Esophagus muscularis mucosa (tissue), 4 donors: ENCODE results near the gene EMC8. TPM values are rescaled to one million over a fixed set of nuclear protein-coding genes. Genes with fewer than 3 reads are reported as not detected.

ENCODE experiments used
- DNase-seq: peaks from one replicate; pipeline ENCODE4 v3.0.0-alpha.2; 2017; ENCODE audit errors: extremely low spot score
- H3K27ac ChIP-seq, 4 donors: fragments of 200-600 bp; sonication (generic); replicated peaks in 1 of 4; 1 replicate in 3 of 4; 2 replicates in 1 of 4; pipeline ENCODE4 v1.5.1; 2016 to 2019; ENCODE audit warnings: mild to moderate bottlenecking in 1 of 4
- H3K27me3 ChIP-seq, 4 donors: fragments of 200-600 bp; sonication (generic); one replicate each; pipeline versions ENCODE4 v1.5.1 to v1.6.0; 2016 to 2019
- H3K36me3 ChIP-seq, 4 donors: fragments of 200-600 bp; sonication (generic); one replicate each; pipeline ENCODE4 v1.5.1; 2016 to 2019
- H3K4me1 ChIP-seq, 4 donors: fragments of 200-600 bp; sonication (generic); one replicate each; pipeline ENCODE4 v1.5.1; 2016 to 2019
- H3K4me3 ChIP-seq, 4 donors: fragments of 200-600 bp; sonication (generic); 1 replicate in 2 of 4; 2 replicates in 2 of 4; pipeline ENCODE4 v1.5.1; 2016 to 2019; ENCODE audit warnings: mild to moderate bottlenecking in 4 of 4, moderate library complexity in 1 of 4
- H3K9me3 ChIP-seq, 4 donors: fragments of 200-600 bp; sonication (generic); 1 replicate in 3 of 4; 2 replicates in 1 of 4; pipeline ENCODE4 v1.5.1; 2016 to 2019
- CTCF ChIP-seq, 3 experiments: fragments of 200-600 bp in 2 of 3; fragments of 450-650 bp in 1 of 3; sonication (generic) in 2 of 3; IDR thresholded peaks; one replicate each; pipeline ENCODE4 v1.5.1; 2017 to 2019; ENCODE audit warnings: antibody characterized with exemption in 3 of 3, mild to moderate bottlenecking in 2 of 3, moderate library complexity in 1 of 3
- EP300 ChIP-seq: sonication (generic); formaldehyde crosslinking; IDR thresholded peaks from one replicate; pipeline ENCODE4 v1.6.1; 2017; ENCODE audit warnings: antibody characterized with exemption
- POLR2A ChIP-seq: fragments of 450-650 bp; IDR thresholded peaks from one replicate; pipeline ENCODE4 v1.6.1; 2017; ENCODE audit warnings: antibody characterized with exemption, moderate library complexity, mild to moderate bottlenecking, low read depth
- POLR2AphosphoS5 ChIP-seq, 2 donors: sonication (generic); formaldehyde crosslinking; IDR thresholded peaks; one replicate each; pipeline ENCODE4 v1.6.1; 2017; ENCODE audit warnings: antibody characterized with exemption in 2 of 2
- WGBS: methylation state at CpG from one replicate; pipeline ENCODE4 v1.1.5; 2018; 5-methylcytosine and 5-hydroxymethylcytosine counted together
- intact Hi-C: fragments of 100-400 bp; cut with DNase I; formaldehyde crosslinking; loops from one replicate; pipeline ENCODE4 v1.15.1; 2023
- total RNA-seq, 4 donors: library from RNA; depleted of rRNA; stranded (reverse); fragments of >200 nt; gene quantifications; one replicate each; pipeline versions ENCODE4 v1.1.0 to v1.2.1, GENCODE V29; 2016

Gene EMC8
- total RNA-seq, 4 donors from 2014 or later = 26.0 to 41.3 (median 27.6) TPM

DNA sequence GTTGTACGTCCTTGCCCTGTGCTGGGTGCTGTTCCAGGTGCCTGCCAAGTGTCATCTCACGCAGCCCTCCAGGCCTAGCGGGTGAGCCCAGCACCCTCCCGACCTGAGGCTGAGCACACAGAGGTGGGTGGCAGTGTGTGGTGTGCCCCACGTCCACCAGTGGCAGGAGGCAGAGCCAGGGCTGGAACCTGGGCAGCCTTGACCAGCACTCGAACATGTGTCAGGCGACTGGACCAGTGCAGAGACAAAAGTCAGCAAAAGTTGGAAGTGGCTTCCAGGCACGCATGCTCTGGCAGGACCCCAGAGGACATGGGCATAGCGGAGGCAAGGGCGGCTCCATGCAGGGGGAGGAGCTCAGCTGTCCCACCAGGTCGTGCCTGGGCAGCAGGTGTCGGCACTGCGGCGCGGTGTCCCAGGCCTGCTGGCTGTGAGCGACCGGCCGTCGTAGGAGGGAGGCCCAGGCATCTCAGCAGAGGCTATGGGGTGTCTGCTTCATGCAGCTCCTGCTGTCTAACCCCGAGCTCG lies 35.9 kb upstream of the EMC8 start:
- TF ChIP-seq CTCF (IDR thresholded peaks at IDR 0.05) (no peak), POLR2A (no peak), POLR2AphosphoS5 (IDR thresholded peaks at IDR 0.05) (no peak), EP300 (no peak)

DNA sequence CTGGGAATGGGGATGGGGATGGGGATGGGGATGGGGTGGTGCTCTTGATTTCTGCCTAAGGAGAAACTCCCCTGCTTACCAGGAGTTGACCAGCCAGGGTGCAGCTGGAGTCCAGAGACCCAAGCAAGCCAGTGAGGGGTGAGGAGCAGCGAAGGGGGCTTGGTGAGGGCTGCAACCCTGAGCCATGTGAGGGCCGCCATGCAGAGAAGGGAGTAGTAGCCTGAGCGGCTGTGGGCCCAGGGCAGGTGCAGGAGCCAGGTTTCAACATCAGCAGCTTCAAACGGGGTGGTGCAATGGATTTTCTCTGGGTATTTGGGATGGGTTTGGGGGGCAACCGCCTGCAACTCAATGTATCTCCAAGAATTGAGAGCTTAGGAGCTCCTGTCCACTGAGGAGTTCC lies 35.4 kb upstream of the EMC8 start:
- Histone ChIP-seq H3K36me3 (no peaks in the 10 kb centered on the region), H3K27me3 (peaks cover 0 to 63% (median 4%) of the 10 kb centered on the region in 4 donors), H3K9me3 (no peaks in the 10 kb centered on the region), H3K27ac (no peak overlapping the region), H3K4me3 (no peak overlapping the region), H3K4me1 (peaks cover 0 to 9% (median 0%) of the 10 kb centered on the region in 4 donors)
- TF ChIP-seq POLR2AphosphoS5 (IDR thresholded peaks at IDR 0.05) = no peak
- TF ChIP-seq POLR2A = no peak
- TF ChIP-seq CTCF (IDR thresholded peaks at IDR 0.05) = no peak
- TF ChIP-seq EP300 = no peak
- intact Hi-C loops = no loop called here
- no peak for DNase-seq
- WGBS = 88% methylated on average over 5 of the region's 5 CpGs

More for the DNA sequence above, 35.9 kb upstream of the EMC8 start:
- no peak for DNase-seq
- Histone ChIP-seq H3K27me3 (peaks cover 0 to 66% (median 4%) of the 10 kb centered on the region in 4 donors), H3K27ac (no peak overlapping the region), H3K36me3 (no peaks in the 10 kb centered on the region), H3K4me1 (peaks cover 0 to 9% (median 0%) of the 10 kb centered on the region in 4 donors), H3K9me3 (no peaks in the 10 kb centered on the region), H3K4me3 (no peak overlapping the region)
- intact Hi-C loops = no loop called here
- no CpG with 5 or more reads among the region's 21 CpGs for WGBS

DNA sequence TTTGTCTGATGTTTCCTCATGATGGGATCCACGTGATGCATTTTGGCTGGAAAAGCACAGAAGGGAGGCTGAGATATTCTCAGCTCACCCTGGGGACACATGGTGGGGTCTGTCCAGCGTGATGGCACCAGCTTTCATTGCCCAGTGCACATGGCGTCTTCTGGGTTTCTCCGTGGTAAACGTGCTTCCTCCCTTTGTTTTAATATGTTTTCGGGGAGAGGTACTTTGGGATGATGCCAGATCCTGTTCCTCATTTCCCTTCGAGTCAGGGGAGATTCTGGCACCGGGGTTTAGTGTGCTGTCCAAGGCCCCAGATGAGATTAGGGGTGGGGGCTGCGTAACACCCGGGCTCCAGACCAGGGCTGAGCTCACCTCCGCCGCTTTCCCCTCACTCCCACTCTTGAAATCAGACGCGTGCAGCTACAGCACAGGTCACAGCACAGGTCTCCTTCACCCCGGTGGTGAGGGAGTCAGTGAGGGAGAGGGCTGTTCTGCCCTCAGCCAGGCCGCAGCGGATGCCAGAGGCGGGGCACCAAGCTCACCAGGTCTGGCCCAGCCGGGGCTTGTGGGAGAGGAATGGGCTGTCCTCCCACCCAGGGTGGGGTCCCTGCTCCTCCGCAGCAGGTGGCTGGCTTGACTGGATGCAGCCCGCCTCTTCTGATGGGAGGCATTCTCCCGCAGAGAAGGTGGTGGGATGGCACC lies 34.0 kb upstream of the EMC8 start:
- DNase-seq = no peak
- no peaks in the 10 kb centered on the region for H3K9me3 ChIP-seq
- peaks cover 0 to 11% (median 0%) of the 10 kb centered on the region in 4 donors for H3K4me1 ChIP-seq
- peaks cover 0 to 49% (median 4%) of the 10 kb centered on the region in 4 donors for H3K27me3 ChIP-seq
- no peak overlapping the region for H3K4me3 ChIP-seq
- TF ChIP-seq POLR2A (no peak), POLR2AphosphoS5 (IDR thresholded peaks at IDR 0.05) (no peak)
- no peaks in the 10 kb centered on the region for H3K36me3 ChIP-seq
- WGBS = 45% methylated on average over 16 of the region's 22 CpGs
- intact Hi-C loops = no loop called here
- H3K27ac ChIP-seq = peak overlapping the region in 1 of 4 donors; percentile 12

- intact Hi-C loops = no loop called here
- WGBS = 86% methylated on average over 21 of the region's 21 CpGs
- H3K27me3 ChIP-seq = peaks cover 0 to 43% (median 4%) of the 10 kb centered on the region in 4 donors
These were observed 33.4 kb upstream of the EMC8 start for GRCh38 chr16:85832570-85833218.

More at GRCh38 chr16:85832570-85833218, 33.4 kb upstream of the EMC8 start:
- H3K4me3 ChIP-seq = no peak overlapping the region
- no peak for TF ChIP-seq CTCF (IDR thresholded peaks at IDR 0.05)
- TF ChIP-seq POLR2AphosphoS5 (IDR thresholded peaks at IDR 0.05) = no peak
- no peak for TF ChIP-seq POLR2A
- TF ChIP-seq EP300 = no peak
- H3K36me3 ChIP-seq = no peaks in the 10 kb centered on the region
- no peaks in the 10 kb centered on the region for H3K9me3 ChIP-seq
- no peak for DNase-seq
- peaks cover 0 to 18% (median 5%) of the 10 kb centered on the region in 4 donors for H3K4me1 ChIP-seq
- H3K27ac ChIP-seq = no peak overlapping the region
